Measurements from ENCODE around the gene ITPRIP. TPM values are rescaled to one million over a fixed set of nuclear protein-coding genes. Genes with fewer than 3 reads are reported as not detected.

The ITPRIP gene
- total and polyA plus RNA-seq, 2 donors from 2014 or later: 9.0 to 21.6 TPM

- Histone ChIP-seq H3K4me3 (ENCODE audit: low read length in 3 of 3) (peak overlapping the region; percentile 65 to 82 (median 81)), H3K27me3 (ENCODE audit: control insufficient read depth, insufficient read depth, low read length) (no peaks in the 10 kb centered on the region), H3K36me3 (ENCODE audit: control insufficient read depth in 2 of 3, insufficient read depth in 3 of 3, low read length in 3 of 3) (no peaks in the 10 kb centered on the region), H3K9ac (ENCODE audit: low read length in 3 of 3) (peak overlapping the region; percentile 52 to 94 (median 78)), H3K4me1 (ENCODE audit: control insufficient read depth in 2 of 3, insufficient read depth in 2 of 3, low read depth in 1 of 3, low read length in 3 of 3) (peaks cover 4 to 17% (median 5%) of the 10 kb centered on the region in 3 donors), H3K9me3 (ENCODE audit: control insufficient read depth in 2 of 3, insufficient read depth in 1 of 3, low read length in 3 of 3) (no peaks in the 10 kb centered on the region), H3K27ac (ENCODE audit: low read depth in 2 of 2, low read length in 2 of 2) (peak overlapping the region; percentile 98)
- DNase-seq: peak in 3 of 5 donors; percentile 38 to 92 (median 76)
- FAIRE-seq: no peak
- intact Hi-C loops (cut with DNase I): no loop called here
- TF ChIP-seq CTCF (IDR thresholded peaks at IDR 0.05; ENCODE audit: borderline replicate concordance, extremely low read depth, insufficient read depth): no peak
Measured at GRCh38 chr10:104339469-104340110, 1.3 kb upstream of the ITPRIP start.

GRCh38 chr10:104337521-104337984 is 712 bp downstream of the ITPRIP start:
- Histone ChIP-seq H3K36me3 (ENCODE audit: control insufficient read depth in 2 of 3, insufficient read depth in 3 of 3, low read length in 3 of 3) (peaks cover 0 to 3% (median 0%) of the 10 kb centered on the region in 3 donors), H3K4me1 (ENCODE audit: control insufficient read depth in 2 of 3, insufficient read depth in 2 of 3, low read depth in 1 of 3, low read length in 3 of 3) (peaks cover 4 to 30% (median 9%) of the 10 kb centered on the region in 3 donors), H3K27ac (ENCODE audit: low read depth in 2 of 2, low read length in 2 of 2) (peak overlapping the region; percentile 98), H3K9ac (ENCODE audit: low read length in 3 of 3) (peak overlapping the region; percentile 54 to 94 (median 90)), H3K27me3 (ENCODE audit: control insufficient read depth, insufficient read depth, low read length) (no peaks in the 10 kb centered on the region), H3K9me3 (ENCODE audit: control insufficient read depth in 2 of 3, insufficient read depth in 1 of 3, low read length in 3 of 3) (no peaks in the 10 kb centered on the region), H3K4me3 (ENCODE audit: low read length in 3 of 3) (peak overlapping the region; percentile 65 to 82 (median 81))
- intact Hi-C loops (cut with DNase I): no loop called here
- DNase-seq (peak in 1 of 5 donors; percentile 77), FAIRE-seq (no peak)
- TF ChIP-seq CTCF (IDR thresholded peaks at IDR 0.05; ENCODE audit: borderline replicate concordance, extremely low read depth, insufficient read depth): no peak

- H3K27ac ChIP-seq (ENCODE audit: low read depth in 2 of 2, low read length in 2 of 2): peak overlapping the region; percentile 98
- FAIRE-seq: no peak
- DNase-seq: peak in 2 of 5 donors; percentile 29 to 35
- no peaks in the 10 kb centered on the region for H3K9me3 ChIP-seq (ENCODE audit: control insufficient read depth in 2 of 3, insufficient read depth in 1 of 3, low read length in 3 of 3)
- H3K36me3 ChIP-seq (ENCODE audit: control insufficient read depth in 2 of 3, insufficient read depth in 3 of 3, low read length in 3 of 3): peaks cover 0 to 3% (median 0%) of the 10 kb centered on the region in 3 donors
- no peak for TF ChIP-seq CTCF (IDR thresholded peaks at IDR 0.05; ENCODE audit: borderline replicate concordance, extremely low read depth, insufficient read depth)
- intact Hi-C loops (cut with DNase I): no loop called here
- peak overlapping the region; percentile 54 to 94 (median 90) for H3K9ac ChIP-seq (ENCODE audit: low read length in 3 of 3)
- H3K4me3 ChIP-seq (ENCODE audit: low read length in 3 of 3): peak overlapping the region; percentile 65 to 82 (median 81)
- peaks cover 4 to 32% (median 15%) of the 10 kb centered on the region in 3 donors for H3K4me1 ChIP-seq (ENCODE audit: control insufficient read depth in 2 of 3, insufficient read depth in 2 of 3, low read depth in 1 of 3, low read length in 3 of 3)
- no peaks in the 10 kb centered on the region for H3K27me3 ChIP-seq (ENCODE audit: control insufficient read depth, insufficient read depth, low read length)
Measured at GRCh38 chr10:104336821-104337467, 1.3 kb downstream of the ITPRIP start.
